SJCRH30 (cell line): ENCODE measurements around the gene KCNF1. TPM values are rescaled to one million over a fixed set of nuclear protein-coding genes. Genes with fewer than 3 reads are reported as not detected.

ENCODE experiments used
- DNase-seq, 2 experiments: peaks; one replicate each; pipeline ENCODE4 v3.0.0-alpha.2; 2015 to 2020
- H3K27ac ChIP-seq: fragments of 250-450 bp; sonication (Bioruptor Pico); 2 replicates; pipeline ENCODE4 v1.5.1; 2020; ENCODE audit warnings: mild to moderate bottlenecking, moderate library complexity
- H3K27me3 ChIP-seq: fragments of 250-450 bp; sonication (Bioruptor Pico); 2 replicates; pipeline ENCODE4 v1.5.1; 2020; ENCODE audit warnings: mild to moderate bottlenecking, moderate library complexity
- H3K36me3 ChIP-seq: fragments of 250-450 bp; sonication (Bioruptor Pico); 2 replicates; pipeline ENCODE4 v1.5.1; 2020; ENCODE audit warnings: mild to moderate bottlenecking, moderate library complexity
- H3K4me1 ChIP-seq: fragments of 250-450 bp; sonication (Bioruptor Pico); 2 replicates; pipeline ENCODE4 v1.5.1; 2020; ENCODE audit warnings: mild to moderate bottlenecking, moderate library complexity
- H3K4me3 ChIP-seq: fragments of 250-450 bp; sonication (Bioruptor Pico); 2 replicates; pipeline ENCODE4 v1.5.1; 2020; ENCODE audit warnings: mild to moderate bottlenecking, moderate library complexity
- H3K9me3 ChIP-seq: fragments of 250-450 bp; sonication (Bioruptor Pico); replicated peaks from 2 replicates; pipeline ENCODE4 v1.5.1; 2020; ENCODE audit warnings: mild to moderate bottlenecking, moderate library complexity
- total RNA-seq: library from RNA; depleted of rRNA; stranded (reverse); fragments of >200 nt; shearing (Covaris generic); gene quantifications from 2 replicates; pipeline ENCODE4 v1.2.3, GENCODE V29; 2014

The KCNF1 gene
- total RNA-seq, 1 experiment from 2014 or later = 0.42 TPM

GRCh38 chr2:10930721-10931516, 19.2 kb downstream of the KCNF1 start:
- DNase-seq = no peak
- no peak overlapping the region for H3K27ac ChIP-seq

GRCh38 chr2:10931710-10932255, 20.0 kb downstream of the KCNF1 start:
- H3K9me3 ChIP-seq = no peaks in the 10 kb centered on the region
- peaks cover 2% of the 10 kb centered on the region; the same call in 1 of the 2 replicates for H3K4me1 ChIP-seq
- no peak for DNase-seq
- H3K27ac ChIP-seq = no peak overlapping the region
- no peak overlapping the region for H3K4me3 ChIP-seq
- peaks cover 16% of the 10 kb centered on the region for H3K27me3 ChIP-seq
- H3K36me3 ChIP-seq = no peaks in the 10 kb centered on the region

More at GRCh38 chr2:10930721-10931516, 19.2 kb downstream of the KCNF1 start:
- no peak overlapping the region for H3K4me3 ChIP-seq
- no peaks in the 10 kb centered on the region for H3K36me3 ChIP-seq
- no peaks in the 10 kb centered on the region for H3K9me3 ChIP-seq
- H3K27me3 ChIP-seq = peaks cover 16% of the 10 kb centered on the region
- no peaks in the 10 kb centered on the region; the same call in 1 of the 2 replicates for H3K4me1 ChIP-seq

- Histone ChIP-seq H3K4me3 (no peak overlapping the region), H3K4me1 (peaks cover 2% of the 10 kb centered on the region; the same call in 1 of the 2 replicates), H3K27me3 (peaks cover 16% of the 10 kb centered on the region), H3K9me3 (no peaks in the 10 kb centered on the region), H3K36me3 (no peaks in the 10 kb centered on the region), H3K27ac (no peak overlapping the region)
- DNase-seq = no peak
Measured at GRCh38 chr2:10932345-10933151, 20.8 kb downstream of the KCNF1 start.

- H3K4me1 ChIP-seq = peaks cover 2% of the 10 kb centered on the region; the same call in 1 of the 2 replicates
- H3K27me3 ChIP-seq = peaks cover 16% of the 10 kb centered on the region
- H3K36me3 ChIP-seq = no peaks in the 10 kb centered on the region
- no peaks in the 10 kb centered on the region; the same call in 1 of the 2 replicates for H3K9me3 ChIP-seq
- no peak overlapping the region for H3K27ac ChIP-seq
- no peak overlapping the region for H3K4me3 ChIP-seq
- DNase-seq = no peak
Measured at GRCh38 chr2:10933700-10934225, 22.0 kb downstream of the KCNF1 start.

GRCh38 chr2:10934308-10934978, 22.7 kb downstream of the KCNF1 start:
- Histone ChIP-seq H3K4me1 (peaks cover 2% of the 10 kb centered on the region; the same call in 1 of the 2 replicates), H3K9me3 (peaks cover 6% of the 10 kb centered on the region), H3K36me3 (no peaks in the 10 kb centered on the region), H3K27me3 (peaks cover 16% of the 10 kb centered on the region), H3K4me3 (no peak overlapping the region), H3K27ac (no peak overlapping the region)
- DNase-seq = no peak

- no peak for DNase-seq
- peaks cover 7% of the 10 kb centered on the region for H3K9me3 ChIP-seq
- no peak overlapping the region for H3K27ac ChIP-seq
- no peak overlapping the region for H3K4me3 ChIP-seq
- peaks cover 16% of the 10 kb centered on the region for H3K27me3 ChIP-seq
- peaks cover 2% of the 10 kb centered on the region; the same call in 1 of the 2 replicates for H3K4me1 ChIP-seq
- no peaks in the 10 kb centered on the region for H3K36me3 ChIP-seq
Measured at GRCh38 chr2:10934979-10935350, 23.2 kb downstream of the KCNF1 start.

- no peak overlapping the region for H3K27ac ChIP-seq
- peaks cover 2% of the 10 kb centered on the region; the same call in 1 of the 2 replicates for H3K4me1 ChIP-seq
- no peak for DNase-seq
- H3K36me3 ChIP-seq = no peaks in the 10 kb centered on the region
- H3K9me3 ChIP-seq = peaks cover 7% of the 10 kb centered on the region
- peaks cover 16% of the 10 kb centered on the region for H3K27me3 ChIP-seq
- H3K4me3 ChIP-seq = no peak overlapping the region
Measured at GRCh38 chr2:10935366-10935918, 23.7 kb downstream of the KCNF1 start.

GRCh38 chr2:10935953-10936942, 24.5 kb downstream of the KCNF1 start:
- Histone ChIP-seq H3K36me3 (no peaks in the 10 kb centered on the region), H3K4me1 (peaks cover 2% of the 10 kb centered on the region; the same call in 1 of the 2 replicates), H3K27me3 (peaks cover 16% of the 10 kb centered on the region), H3K4me3 (no peak overlapping the region), H3K9me3 (peaks cover 7% of the 10 kb centered on the region), H3K27ac (no peak overlapping the region)
- no peak for DNase-seq

- H3K27me3 ChIP-seq = peaks cover 7% of the 10 kb centered on the region
- no peak for DNase-seq
- H3K4me1 ChIP-seq = peaks cover 2% of the 10 kb centered on the region; the same call in 1 of the 2 replicates
- peaks cover 7% of the 10 kb centered on the region for H3K9me3 ChIP-seq
- H3K27ac ChIP-seq = no peak overlapping the region
- no peak overlapping the region for H3K4me3 ChIP-seq
- no peaks in the 10 kb centered on the region for H3K36me3 ChIP-seq
Measured at GRCh38 chr2:10939058-10939457, 27.3 kb downstream of the KCNF1 start.

GRCh38 chr2:10940596-10940995, 28.9 kb downstream of the KCNF1 start:
- no peaks in the 10 kb centered on the region for H3K27me3 ChIP-seq
- H3K27ac ChIP-seq = no peak overlapping the region
- no peak overlapping the region for H3K4me3 ChIP-seq
- H3K4me1 ChIP-seq = peaks cover 2% of the 10 kb centered on the region; the same call in 1 of the 2 replicates
- no peaks in the 10 kb centered on the region for H3K36me3 ChIP-seq
- peaks cover 7% of the 10 kb centered on the region for H3K9me3 ChIP-seq
- peak in 1 of 2 experiments; percentile 32 for DNase-seq

- Histone ChIP-seq H3K4me3 (no peak overlapping the region), H3K4me1 (no peaks in the 10 kb centered on the region; the same call in 1 of the 2 replicates), H3K9me3 (peaks cover 7% of the 10 kb centered on the region), H3K27me3 (peaks cover 2% of the 10 kb centered on the region; the same call in 1 of the 2 replicates), H3K36me3 (no peaks in the 10 kb centered on the region), H3K27ac (no peak overlapping the region)
- no peak for DNase-seq
Measured at GRCh38 chr2:10941383-10941782, 29.6 kb downstream of the KCNF1 start.

GRCh38 chr2:10944799-10945198, 33.1 kb downstream of the KCNF1 start:
- DNase-seq = no peak

GRCh38 chr2:10946394-10946793, 34.7 kb downstream of the KCNF1 start:
- Histone ChIP-seq H3K9me3 (no peaks in the 10 kb centered on the region), H3K4me3 (no peak overlapping the region), H3K36me3 (no peaks in the 10 kb centered on the region), H3K27me3 (peaks cover 3% of the 10 kb centered on the region; the same call in 1 of the 2 replicates), H3K4me1 (no peaks in the 10 kb centered on the region), H3K27ac (no peak overlapping the region)
- DNase-seq = no peak

More at GRCh38 chr2:10944799-10945198, 33.1 kb downstream of the KCNF1 start:
- peaks cover 3% of the 10 kb centered on the region; the same call in 1 of the 2 replicates for H3K27me3 ChIP-seq
- no peak overlapping the region for H3K27ac ChIP-seq
- H3K4me3 ChIP-seq = no peak overlapping the region
- no peaks in the 10 kb centered on the region for H3K36me3 ChIP-seq
- H3K4me1 ChIP-seq = no peaks in the 10 kb centered on the region
- H3K9me3 ChIP-seq = no peaks in the 10 kb centered on the region
